Esophagus muscularis mucosa (tissue), 3 donors: ENCODE data around the gene PCDH1.

ENCODE experiments used
- POLR2AphosphoS5 ChIP-seq, 2 donors: sonication (generic); formaldehyde crosslinking; IDR thresholded peaks; one replicate each; pipeline ENCODE4 v1.6.1; 2017; ENCODE audit warnings: antibody characterized with exemption in 2 of 2
- TF ChIP-seq, protein P1 (sequence below), 3 experiments: fragments of 200-600 bp in 2 of 3; fragments of 450-650 bp in 1 of 3; sonication (generic) in 2 of 3; IDR thresholded peaks; one replicate each; pipeline ENCODE4 v1.5.1; 2017 to 2019; ENCODE audit warnings: antibody characterized with exemption in 3 of 3, mild to moderate bottlenecking in 2 of 3, moderate library complexity in 1 of 3

GRCh38 chr5:141832131-141832530, 46.1 kb downstream of the PCDH1 start:
- TF ChIP-seq, protein P1, sequence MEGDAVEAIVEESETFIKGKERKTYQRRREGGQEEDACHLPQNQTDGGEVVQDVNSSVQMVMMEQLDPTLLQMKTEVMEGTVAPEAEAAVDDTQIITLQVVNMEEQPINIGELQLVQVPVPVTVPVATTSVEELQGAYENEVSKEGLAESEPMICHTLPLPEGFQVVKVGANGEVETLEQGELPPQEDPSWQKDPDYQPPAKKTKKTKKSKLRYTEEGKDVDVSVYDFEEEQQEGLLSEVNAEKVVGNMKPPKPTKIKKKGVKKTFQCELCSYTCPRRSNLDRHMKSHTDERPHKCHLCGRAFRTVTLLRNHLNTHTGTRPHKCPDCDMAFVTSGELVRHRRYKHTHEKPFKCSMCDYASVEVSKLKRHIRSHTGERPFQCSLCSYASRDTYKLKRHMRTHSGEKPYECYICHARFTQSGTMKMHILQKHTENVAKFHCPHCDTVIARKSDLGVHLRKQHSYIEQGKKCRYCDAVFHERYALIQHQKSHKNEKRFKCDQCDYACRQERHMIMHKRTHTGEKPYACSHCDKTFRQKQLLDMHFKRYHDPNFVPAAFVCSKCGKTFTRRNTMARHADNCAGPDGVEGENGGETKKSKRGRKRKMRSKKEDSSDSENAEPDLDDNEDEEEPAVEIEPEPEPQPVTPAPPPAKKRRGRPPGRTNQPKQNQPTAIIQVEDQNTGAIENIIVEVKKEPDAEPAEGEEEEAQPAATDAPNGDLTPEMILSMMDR (IDR thresholded peaks at IDR 0.05) = no peak
- TF ChIP-seq POLR2AphosphoS5 (IDR thresholded peaks at IDR 0.05) = no peak
